IMR-90 (cell line): Measurements from ENCODE around the gene DHRSX. TPM values are rescaled to one million over a fixed set of nuclear protein-coding genes. Genes with fewer than 3 reads are reported as not detected.

Source experiments
- ATAC-seq: fragments of 200-7000 bp; cut with Tn5 transposase; 2 replicates; pipeline ENCODE4 v1.9.1; 2020; ENCODE audit warnings: low read depth, mild to moderate bottlenecking, moderate library complexity
- BruUV-seq: library from RNA; stranded (reverse); fragments of 400-500 nt; replicated peaks from 2 replicates; lab custom pipeline; 2021; lab: Mats Ljungman, UMichigan
- CTCF ChIA-PET: fragments of 300-600 bp; formaldehyde crosslinking; extraction: SDS; loops from one replicate; lab custom pipeline; 2021; ENCODE audit warnings: antibody characterized with exemption; lab: Yijun Ruan, JAX
- POLR2A ChIA-PET: fragments of 300-600 bp; sonication (Branson Sonifier 250); formaldehyde crosslinking; loops from one replicate; lab custom pipeline; 2022; ENCODE audit warnings: antibody characterized with exemption; ENCODE audit not compliant: unreplicated experiment; lab: Charles Lee
- DNase-seq: peaks from one replicate; pipeline ENCODE4 v3.0.0; 2013
- H2AFZ ChIP-seq: replicated peaks from 2 replicates; pipeline ENCODE3; 2013; ENCODE audit warnings: low read length, mild to moderate bottlenecking; ENCODE audit not compliant: poor library complexity
- H2AK5ac ChIP-seq: 2 replicates; pipeline ENCODE4 v1.6.1; 2013; ENCODE audit warnings: low read depth, low read length, inconsistent platforms
- H2AK9ac ChIP-seq: replicated peaks from 2 replicates; pipeline ENCODE3; 2013; ENCODE audit warnings: mild to moderate bottlenecking, low read depth, low read length, moderate library complexity; ENCODE audit not compliant: poor library complexity
- H2BK120ac ChIP-seq: 2 replicates; pipeline ENCODE4 v1.6.1; 2013; ENCODE audit warnings: low read depth, low read length, inconsistent platforms
- H2BK15ac ChIP-seq: 3 replicates; pipeline ENCODE4 v1.6.1; 2013; ENCODE audit warnings: low read depth, low read length, inconsistent platforms
- H2BK20ac ChIP-seq: 2 replicates; pipeline ENCODE4 v1.6.1; 2013; ENCODE audit warnings: low read depth, mild to moderate bottlenecking, inconsistent platforms, low read length, moderate library complexity
- H2BK5ac ChIP-seq: 2 replicates; pipeline ENCODE4 v1.6.1; 2013; ENCODE audit warnings: mild to moderate bottlenecking, low read depth, low read length, inconsistent platforms; ENCODE audit not compliant: poor library complexity, severe bottlenecking
- H3K14ac ChIP-seq: replicated peaks from 2 replicates; pipeline ENCODE4 v1.6.1; 2013; ENCODE audit warnings: low read depth, low read length, inconsistent platforms
- H3K18ac ChIP-seq: 2 replicates; pipeline ENCODE4 v1.6.1; 2013; ENCODE audit warnings: low read depth, low read length, control low read depth
- H3K23ac ChIP-seq: 2 replicates; pipeline ENCODE4 v1.6.1; 2013; ENCODE audit warnings: low read depth, low read length, inconsistent platforms
- H3K27ac ChIP-seq: 2 replicates; pipeline ENCODE4 v1.5.1; 2013; ENCODE audit warnings: mild to moderate bottlenecking, control low read depth, low read length; ENCODE audit not compliant: insufficient read depth
- H3K27me3 ChIP-seq: 2 replicates; pipeline ENCODE4 v1.6.1; 2013; ENCODE audit warnings: low read length; ENCODE audit not compliant: control insufficient read depth, insufficient read depth
- H3K36me3 ChIP-seq: 2 replicates; pipeline ENCODE4 v1.6.1; 2013; ENCODE audit warnings: low read length, mixed read lengths; ENCODE audit not compliant: control insufficient read depth, insufficient read depth
- H3K4ac ChIP-seq: 2 replicates; pipeline ENCODE4 v1.6.1; 2013; ENCODE audit warnings: low read depth, low read length, inconsistent platforms
- H3K4me1 ChIP-seq: 2 replicates; pipeline ENCODE4 v1.6.1; 2013; ENCODE audit warnings: low read length, mixed read lengths; ENCODE audit not compliant: control insufficient read depth, insufficient read depth
- H3K4me2 ChIP-seq: 2 replicates; pipeline ENCODE4 v1.6.1; 2013; ENCODE audit warnings: low read depth, mild to moderate bottlenecking, control low read depth, low read length, moderate library complexity
- H3K4me3 ChIP-seq: 2 replicates; pipeline ENCODE4 v1.5.1; 2013; ENCODE audit warnings: low read depth, mild to moderate bottlenecking, control low read depth, low read length, moderate library complexity; ENCODE audit not compliant: insufficient read depth
- H3K56ac ChIP-seq: 2 replicates; pipeline ENCODE4 v1.6.1; 2013; ENCODE audit warnings: low read length, inconsistent platforms; ENCODE audit not compliant: insufficient read depth; ENCODE audit errors: extremely low read depth
- H3K79me1 ChIP-seq, 2 experiments: 2 replicates each; pipeline ENCODE4 v1.6.1; 2013; ENCODE audit warnings: low read length in 2 of 2, inconsistent platforms in 1 of 2, low read depth in 1 of 2
- H3K9ac ChIP-seq: 2 replicates; pipeline ENCODE4 v1.6.1; 2013; ENCODE audit warnings: low read depth, low read length, control low read depth
- H3K9me1 ChIP-seq: 2 replicates; pipeline ENCODE4 v1.6.1; 2013; ENCODE audit warnings: low read length, inconsistent platforms; ENCODE audit not compliant: insufficient read depth
- H3K9me3 ChIP-seq: 2 replicates; pipeline ENCODE4 v1.6.1; 2013; ENCODE audit warnings: low read length; ENCODE audit not compliant: control insufficient read depth, insufficient read depth
- H4K20me1 ChIP-seq: 2 replicates; pipeline ENCODE4 v1.6.1; 2013; ENCODE audit warnings: low read length, inconsistent platforms; ENCODE audit not compliant: insufficient read depth
- H4K5ac ChIP-seq: 2 replicates; pipeline ENCODE4 v1.6.1; 2013; ENCODE audit warnings: mild to moderate bottlenecking, low read depth, low read length, control low read depth
- H4K8ac ChIP-seq, 2 experiments: 2 replicates each; pipeline ENCODE4 v1.6.1; 2013; ENCODE audit warnings: low read depth in 2 of 2, low read length in 2 of 2, control low read depth in 1 of 2, inconsistent platforms in 1 of 2
- H4K91ac ChIP-seq: 2 replicates; pipeline ENCODE4 v1.6.1; 2013; ENCODE audit warnings: low read depth, low read length, inconsistent platforms; ENCODE audit not compliant: insufficient read depth
- BHLHE40 ChIP-seq: fragments of 150-350 bp; IDR thresholded peaks from 2 replicates; pipeline ENCODE4 v1.6.1; 2016; ENCODE audit warnings: mild to moderate bottlenecking, low read depth, low read length
- CHD1 ChIP-seq: IDR thresholded peaks from 2 replicates; pipeline ENCODE4 v1.6.1; 2012; ENCODE audit warnings: low read depth, low read length, improper control_type of control experiment
- RCOR1 ChIP-seq: IDR thresholded peaks from 2 replicates; pipeline ENCODE4 v1.6.1; 2012; ENCODE audit warnings: mild to moderate bottlenecking, low read length, improper control_type of control experiment; ENCODE audit not compliant: insufficient replicate concordance
- SMC3 ChIP-seq: fragments of 150-350 bp; IDR thresholded peaks from 2 replicates; pipeline ENCODE4 v1.6.1; 2016; ENCODE audit warnings: low read depth, mild to moderate bottlenecking, antibody characterized with exemption, low read length, moderate library complexity
- WGBS, 2 experiments: methylation state at CpG; one replicate each; pipeline versions ENCODE4 v1.1.5 to v1.1.7; 2013; ENCODE audit warnings: missing lambda C conversion rate in 2 of 2; ENCODE audit not compliant: insufficient read length in 1 of 2; ENCODE audit errors: extremely low coverage in 2 of 2; 5-methylcytosine and 5-hydroxymethylcytosine counted together
- dilution Hi-C: fragments of 300-500 bp; cut with HindIII; formaldehyde crosslinking; loops from one replicate; pipeline ENCODE4 v1.14.3; 2018; ENCODE audit warnings: low sequenced_read_pairs; ENCODE audit not compliant: unreplicated experiment
- in situ Hi-C: fragments of 300-500 bp; cut with MboI; formaldehyde crosslinking; loops from 3 replicates; pipeline ENCODE4 v1.14.3; 2019; ENCODE audit warnings: low sequenced_read_pairs, inconsistent platforms, mixed read lengths
- intact Hi-C: fragments of 100-400 bp; cut with micrococcal nuclease; formaldehyde crosslinking; loops from 2 replicates; pipeline ENCODE4 v1.10.0; 2022
- polyA plus RNA-seq, 3 experiments: library from polyadenylated mRNA; depleted of rRNA; stranded (reverse); fragments of >200 nt; gene quantifications; 2 replicates each; pipeline ENCODE4 v1.2.3, GENCODE V29; 2012; ENCODE audit warnings: low replicate concordance in 1 of 3
- total RNA-seq: library from RNA; depleted of rRNA; stranded (reverse); fragments of >200 nt; gene quantifications from 2 replicates; pipeline ENCODE4 v1.2.3, GENCODE V29; 2012
- TF ChIP-seq, protein P1 (sequence below): conservative IDR thresholded peaks from 2 replicates; pipeline ENCODE4 v1.5.1; 2012; ENCODE audit warnings: mild to moderate bottlenecking, low read depth, low read length, improper control_type of control experiment

DHRSX gene
- total and polyA plus RNA-seq, 2 of the 4 experiments (the other 2 are of a cell fraction) = 26.2 to 38.0 TPM

DNA sequence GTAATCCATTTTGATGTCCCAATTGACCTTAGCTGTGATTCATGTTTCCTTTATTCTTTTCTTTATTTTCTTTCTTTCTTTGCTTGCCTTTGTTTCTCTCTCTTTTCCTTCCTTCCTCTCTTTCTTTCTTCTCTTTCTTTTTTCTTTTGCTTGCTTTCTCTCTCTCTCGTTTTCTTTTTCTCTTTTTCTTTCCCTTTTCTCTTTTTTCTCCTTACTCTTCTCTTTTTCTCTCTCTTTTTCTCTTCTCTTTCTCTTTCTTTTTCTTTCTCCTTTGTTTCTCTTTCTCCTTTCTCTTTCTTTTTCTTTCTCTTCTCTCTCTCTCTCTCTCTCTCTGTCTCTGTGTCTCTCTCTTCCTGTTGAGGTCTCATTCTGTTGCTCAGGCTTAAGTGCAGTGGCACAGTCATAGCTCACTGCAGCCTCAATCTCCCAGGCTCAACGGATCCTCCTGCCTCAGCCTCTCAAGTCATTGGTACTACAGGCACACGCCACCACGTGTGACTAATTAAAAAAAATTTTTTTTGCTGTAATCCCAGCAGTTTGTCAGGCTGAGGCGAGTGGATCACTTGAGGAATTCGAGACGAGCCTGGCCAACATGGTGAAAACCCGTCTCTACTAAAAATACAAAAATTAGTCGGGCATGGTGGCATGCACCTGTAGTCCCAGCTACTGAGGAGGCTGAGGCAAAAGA lies 8.0 kb upstream of the DHRSX start:
- Histone ChIP-seq H2AFZ (no peak overlapping the region), H3K14ac (no peak overlapping the region), H2AK9ac (no peak overlapping the region), H2AK5ac (no peak overlapping the region), H3K9me1 (no peaks in the 10 kb centered on the region), H3K9ac (no peak overlapping the region), H3K4me1 (no peaks in the 10 kb centered on the region), H3K23ac (no peak overlapping the region), H3K4ac (no peak overlapping the region), H3K79me1 (no peaks in the 10 kb centered on the region), H3K56ac (no peak overlapping the region), H4K8ac (no peak overlapping the region), H2BK20ac (no peak overlapping the region), H4K91ac (no peak overlapping the region), H3K18ac (no peak overlapping the region), H3K9me3 (no peaks in the 10 kb centered on the region), H3K36me3 (no peaks in the 10 kb centered on the region), H3K27ac (no peak overlapping the region), H3K4me2 (no peak overlapping the region), H4K20me1 (no peaks in the 10 kb centered on the region), H2BK5ac (no peak overlapping the region), H2BK15ac (no peak overlapping the region), H2BK120ac (no peak overlapping the region), H3K27me3 (peaks cover 5% of the 10 kb centered on the region), H3K4me3 (no peak overlapping the region), H4K5ac (no peak overlapping the region)
- no TSS peak for BruUV-seq
- dilution Hi-C loops (no loop called here), intact Hi-C loops (no loop called here), in situ Hi-C loops (no loop called here)
- WGBS, 2 experiments = 55% methylated on average over 4 of the region's 9 CpGs; no CpG with 5 or more reads in 1 of the 2 experiments
- TF ChIP-seq BHLHE40 (no peak), RCOR1 (no peak), CHD1 (no peak), SMC3 (no peak)
- TF ChIP-seq, protein P1, sequence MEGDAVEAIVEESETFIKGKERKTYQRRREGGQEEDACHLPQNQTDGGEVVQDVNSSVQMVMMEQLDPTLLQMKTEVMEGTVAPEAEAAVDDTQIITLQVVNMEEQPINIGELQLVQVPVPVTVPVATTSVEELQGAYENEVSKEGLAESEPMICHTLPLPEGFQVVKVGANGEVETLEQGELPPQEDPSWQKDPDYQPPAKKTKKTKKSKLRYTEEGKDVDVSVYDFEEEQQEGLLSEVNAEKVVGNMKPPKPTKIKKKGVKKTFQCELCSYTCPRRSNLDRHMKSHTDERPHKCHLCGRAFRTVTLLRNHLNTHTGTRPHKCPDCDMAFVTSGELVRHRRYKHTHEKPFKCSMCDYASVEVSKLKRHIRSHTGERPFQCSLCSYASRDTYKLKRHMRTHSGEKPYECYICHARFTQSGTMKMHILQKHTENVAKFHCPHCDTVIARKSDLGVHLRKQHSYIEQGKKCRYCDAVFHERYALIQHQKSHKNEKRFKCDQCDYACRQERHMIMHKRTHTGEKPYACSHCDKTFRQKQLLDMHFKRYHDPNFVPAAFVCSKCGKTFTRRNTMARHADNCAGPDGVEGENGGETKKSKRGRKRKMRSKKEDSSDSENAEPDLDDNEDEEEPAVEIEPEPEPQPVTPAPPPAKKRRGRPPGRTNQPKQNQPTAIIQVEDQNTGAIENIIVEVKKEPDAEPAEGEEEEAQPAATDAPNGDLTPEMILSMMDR = no peak
- DNase-seq (no peak), ATAC-seq (no peak)
- POLR2A ChIA-PET = no interaction called here
- CTCF ChIA-PET = no interaction called here
